HuH-7 (cell line): ENCODE data around the gene ACP4.

Experiments
- DNase-seq: peaks from one replicate; pipeline ENCODE4 v3.0.0; 2011; ENCODE audit warnings: low spot score

ACP4 gene

GRCh38 chr19:50823389-50824042 lies 33.3 kb downstream of the ACP4 start, which contains the start of gene KLK1:
Gene KLK1, minus strand, starts transcription at chr19:50823787. Its CDS starts 39 bp downstream, at chr19:50823748.
- no peak for DNase-seq

GRCh38 chr19:50826492-50827240 lies 36.5 kb downstream of the ACP4 start:
- DNase-seq = no peak

- DNase-seq = no peak
Measured at GRCh38 chr19:50827476-50827875, 37.3 kb downstream of the ACP4 start.

GRCh38 chr19:50829801-50830200 lies 39.6 kb downstream of the ACP4 start:
- no peak for DNase-seq

GRCh38 chr19:50830266-50831025 lies 40.2 kb downstream of the ACP4 start:
- DNase-seq = no peak

- DNase-seq = no peak
Measured at GRCh38 chr19:50831026-50831396, 40.8 kb downstream of the ACP4 start.

- no peak for DNase-seq
Measured at GRCh38 chr19:50832666-50833065, 42.5 kb downstream of the ACP4 start.

GRCh38 chr19:50833117-50833801 lies 43.0 kb downstream of the ACP4 start, which contains the start of gene KLK15:
Gene KLK15, minus strand, starts transcription at chr19:50833574. Its CDS starts 2,082 bp downstream, at chr19:50831492.
- no peak for DNase-seq

- DNase-seq = no peak
Measured at GRCh38 chr19:50833802-50834167, 43.6 kb downstream of the ACP4 start.

- DNase-seq = peak; percentile 40
Measured at GRCh38 chr19:50835103-50835784, 45.0 kb downstream of the ACP4 start.

- DNase-seq = peak; percentile 90
Measured at GRCh38 chr19:50835785-50836542, 45.7 kb downstream of the ACP4 start.

- DNase-seq = no peak
Measured at GRCh38 chr19:50836543-50837195, 46.5 kb downstream of the ACP4 start.

- DNase-seq = no peak
Measured at GRCh38 chr19:50837300-50837699, 47.1 kb downstream of the ACP4 start.

GRCh38 chr19:50838239-50838638 lies 48.0 kb downstream of the ACP4 start:
- DNase-seq = peak; percentile 52

- no peak for DNase-seq
Measured at GRCh38 chr19:50839712-50840655, 49.8 kb downstream of the ACP4 start.

GRCh38 chr19:50842130-50842529 lies 51.9 kb downstream of the ACP4 start:
- DNase-seq = no peak

- DNase-seq = no peak
Measured at GRCh38 chr19:50843205-50843604, 53.0 kb downstream of the ACP4 start.

- no peak for DNase-seq
Measured at GRCh38 chr19:50843701-50844221, 53.5 kb downstream of the ACP4 start.
